Epithelial cell of esophagus (primary cell): Measurements from ENCODE around the gene NEURL3.

ENCODE experiments used
- DNase-seq: peaks from one replicate; pipeline ENCODE4 v3.0.0; 2010; ENCODE audit warnings: low read depth
- H3K4me3 ChIP-seq: 2 replicates; pipeline ENCODE4 v1.5.1; 2011; ENCODE audit warnings: mild to moderate bottlenecking, low read length, control low read depth
- CTCF ChIP-seq: IDR thresholded peaks from 2 replicates; pipeline ENCODE4 v1.5.1; 2011; ENCODE audit warnings: low read depth, mild to moderate bottlenecking, low read length, control low read depth, inconsistent platforms; ENCODE audit not compliant: insufficient read depth; ENCODE audit errors: missing control alignments

The NEURL3 gene

DNA sequence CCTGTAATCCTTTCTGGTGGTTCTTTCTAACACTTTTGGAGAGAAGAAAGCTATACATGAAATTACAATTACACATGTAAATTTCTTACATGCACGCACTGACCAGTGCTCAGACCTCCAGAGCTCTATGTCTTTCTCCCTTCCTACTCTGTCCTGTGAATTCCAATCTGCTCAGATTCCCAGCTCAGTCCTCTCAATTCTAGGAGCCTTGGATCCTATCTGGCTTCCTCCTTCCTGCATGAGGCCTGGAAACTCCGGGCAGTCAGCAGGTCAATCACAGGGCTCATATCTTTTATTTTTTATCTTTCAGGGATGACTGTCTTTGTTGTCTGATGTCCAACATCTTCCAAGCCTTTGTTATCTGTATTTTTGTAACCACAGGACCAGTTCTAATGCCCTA, 56.0 kb downstream of the NEURL3 start:
- TF ChIP-seq CTCF: no peak
- DNase-seq: no peak

DNA sequence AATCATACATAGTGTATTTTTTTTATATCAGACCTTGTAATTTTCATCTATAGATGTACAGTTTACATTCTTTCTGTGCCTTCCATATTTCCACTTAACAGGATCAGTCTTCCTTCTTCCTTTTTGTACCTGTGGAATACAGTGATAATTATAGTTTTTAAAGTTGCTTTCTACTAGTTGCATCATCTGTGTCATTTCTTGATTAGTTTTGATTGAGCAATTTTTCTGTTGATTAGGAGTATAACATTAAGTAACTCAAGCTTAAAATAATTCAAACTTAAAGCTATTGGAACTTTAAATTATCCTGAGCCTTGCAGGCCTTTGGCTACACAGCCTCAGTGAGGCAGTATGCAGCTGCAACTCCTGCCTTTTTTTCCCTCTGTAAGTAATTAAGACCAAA, 57.4 kb downstream of the NEURL3 start:
- no peak for DNase-seq
- no peak overlapping the region for H3K4me3 ChIP-seq
- TF ChIP-seq CTCF: no peak

More for the DNA sequence above, 56.0 kb downstream of the NEURL3 start:
- no peak overlapping the region for H3K4me3 ChIP-seq
